Esophagus muscularis mucosa (tissue), 4 donors: ENCODE measurements around the gene CISD2. TPM values are rescaled to one million over a fixed set of nuclear protein-coding genes. Genes with fewer than 3 reads are reported as not detected.

Experiments
- DNase-seq: peaks from one replicate; pipeline ENCODE4 v3.0.0-alpha.2; 2017; ENCODE audit errors: extremely low spot score
- H3K27ac ChIP-seq, 4 donors: fragments of 200-600 bp; sonication (generic); replicated peaks in 1 of 4; 1 replicate in 3 of 4; 2 replicates in 1 of 4; pipeline ENCODE4 v1.5.1; 2016 to 2019; ENCODE audit warnings: mild to moderate bottlenecking in 1 of 4
- H3K27me3 ChIP-seq, 4 donors: fragments of 200-600 bp; sonication (generic); one replicate each; pipeline versions ENCODE4 v1.5.1 to v1.6.0; 2016 to 2019
- H3K36me3 ChIP-seq, 4 donors: fragments of 200-600 bp; sonication (generic); one replicate each; pipeline ENCODE4 v1.5.1; 2016 to 2019
- H3K4me1 ChIP-seq, 4 donors: fragments of 200-600 bp; sonication (generic); one replicate each; pipeline ENCODE4 v1.5.1; 2016 to 2019
- H3K4me3 ChIP-seq, 4 donors: fragments of 200-600 bp; sonication (generic); 1 replicate in 2 of 4; 2 replicates in 2 of 4; pipeline ENCODE4 v1.5.1; 2016 to 2019; ENCODE audit warnings: mild to moderate bottlenecking in 4 of 4, moderate library complexity in 1 of 4
- H3K9me3 ChIP-seq, 4 donors: fragments of 200-600 bp; sonication (generic); 1 replicate in 3 of 4; 2 replicates in 1 of 4; pipeline ENCODE4 v1.5.1; 2016 to 2019
- EP300 ChIP-seq: sonication (generic); formaldehyde crosslinking; IDR thresholded peaks from one replicate; pipeline ENCODE4 v1.6.1; 2017; ENCODE audit warnings: antibody characterized with exemption
- POLR2A ChIP-seq: fragments of 450-650 bp; IDR thresholded peaks from one replicate; pipeline ENCODE4 v1.6.1; 2017; ENCODE audit warnings: antibody characterized with exemption, moderate library complexity, mild to moderate bottlenecking, low read depth
- POLR2AphosphoS5 ChIP-seq, 2 donors: sonication (generic); formaldehyde crosslinking; IDR thresholded peaks; one replicate each; pipeline ENCODE4 v1.6.1; 2017; ENCODE audit warnings: antibody characterized with exemption in 2 of 2
- whole genome bisulfite sequencing: methylation state at CpG from one replicate; pipeline ENCODE4 v1.1.5; 2018; 5-methylcytosine and 5-hydroxymethylcytosine counted together
- intact Hi-C: fragments of 100-400 bp; cut with DNase I; formaldehyde crosslinking; loops from one replicate; pipeline ENCODE4 v1.15.1; 2023
- total RNA-seq, 4 donors: library from RNA; depleted of rRNA; stranded (reverse); fragments of >200 nt; gene quantifications; one replicate each; pipeline versions ENCODE4 v1.1.0 to v1.2.1, GENCODE V29; 2016
- TF ChIP-seq, protein P1 (sequence below), 3 experiments: fragments of 200-600 bp in 2 of 3; fragments of 450-650 bp in 1 of 3; sonication (generic) in 2 of 3; IDR thresholded peaks; one replicate each; pipeline ENCODE4 v1.5.1; 2017 to 2019; ENCODE audit warnings: antibody characterized with exemption in 3 of 3, mild to moderate bottlenecking in 2 of 3, moderate library complexity in 1 of 3

Gene CISD2
- total RNA-seq, 4 donors from 2014 or later, result 6.6 to 13.3 (median 10.3) TPM

DNA sequence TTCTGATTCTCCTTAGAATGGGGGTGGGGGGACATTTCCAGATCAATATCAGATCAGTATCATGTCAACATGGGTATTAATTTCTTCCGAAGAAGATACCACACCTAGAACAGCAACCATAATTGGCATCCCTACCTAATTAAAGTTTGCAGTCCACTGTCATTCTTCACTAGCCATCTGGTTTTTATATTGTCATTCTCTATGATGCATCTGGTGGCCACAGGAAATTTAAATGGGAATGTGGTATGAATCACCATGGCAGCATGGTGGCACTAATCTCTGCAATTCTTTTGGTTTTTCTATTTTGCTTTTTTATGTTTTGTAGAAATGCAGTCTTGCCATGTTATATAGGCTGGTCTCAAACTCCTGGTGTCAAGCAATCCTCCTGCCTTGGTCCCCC lies 24.9 kb upstream of the CISD2 start:
- no peak overlapping the region for H3K27ac ChIP-seq
- no peaks in the 10 kb centered on the region for H3K9me3 ChIP-seq
- H3K4me3 ChIP-seq, result no peak overlapping the region
- H3K4me1 ChIP-seq, result no peaks in the 10 kb centered on the region
- DNase-seq, result no peak
- TF ChIP-seq POLR2AphosphoS5 (IDR thresholded peaks at IDR 0.05), result no peak
- TF ChIP-seq EP300, result no peak
- no peak for TF ChIP-seq POLR2A
- TF ChIP-seq, protein P1, sequence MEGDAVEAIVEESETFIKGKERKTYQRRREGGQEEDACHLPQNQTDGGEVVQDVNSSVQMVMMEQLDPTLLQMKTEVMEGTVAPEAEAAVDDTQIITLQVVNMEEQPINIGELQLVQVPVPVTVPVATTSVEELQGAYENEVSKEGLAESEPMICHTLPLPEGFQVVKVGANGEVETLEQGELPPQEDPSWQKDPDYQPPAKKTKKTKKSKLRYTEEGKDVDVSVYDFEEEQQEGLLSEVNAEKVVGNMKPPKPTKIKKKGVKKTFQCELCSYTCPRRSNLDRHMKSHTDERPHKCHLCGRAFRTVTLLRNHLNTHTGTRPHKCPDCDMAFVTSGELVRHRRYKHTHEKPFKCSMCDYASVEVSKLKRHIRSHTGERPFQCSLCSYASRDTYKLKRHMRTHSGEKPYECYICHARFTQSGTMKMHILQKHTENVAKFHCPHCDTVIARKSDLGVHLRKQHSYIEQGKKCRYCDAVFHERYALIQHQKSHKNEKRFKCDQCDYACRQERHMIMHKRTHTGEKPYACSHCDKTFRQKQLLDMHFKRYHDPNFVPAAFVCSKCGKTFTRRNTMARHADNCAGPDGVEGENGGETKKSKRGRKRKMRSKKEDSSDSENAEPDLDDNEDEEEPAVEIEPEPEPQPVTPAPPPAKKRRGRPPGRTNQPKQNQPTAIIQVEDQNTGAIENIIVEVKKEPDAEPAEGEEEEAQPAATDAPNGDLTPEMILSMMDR (IDR thresholded peaks at IDR 0.05), result no peak
- H3K36me3 ChIP-seq, result peaks cover 0 to 4% (median 0%) of the 10 kb centered on the region in 4 donors
- intact Hi-C loops, result no loop called here
- WGBS, result 95% methylated on average over 1 of the region's 1 CpG
- no peaks in the 10 kb centered on the region for H3K27me3 ChIP-seq

GRCh38 chr4:102847687-102848086 lies 21.1 kb upstream of the CISD2 start:
- intact Hi-C loops, result no loop called here
- 97% methylated on average over 8 of the region's 8 CpGs for WGBS

GRCh38 chr4:102849579-102850104 lies 19.1 kb upstream of the CISD2 start:
- Histone ChIP-seq H3K4me3 (no peak overlapping the region), H3K27ac (no peak overlapping the region), H3K36me3 (no peaks in the 10 kb centered on the region), H3K27me3 (no peaks in the 10 kb centered on the region), H3K4me1 (no peaks in the 10 kb centered on the region), H3K9me3 (no peaks in the 10 kb centered on the region)
- DNase-seq, result no peak
- WGBS, result 83% methylated on average over 3 of the region's 3 CpGs
- intact Hi-C loops, result no loop called here
- TF ChIP-seq POLR2AphosphoS5 (IDR thresholded peaks at IDR 0.05) (no peak), POLR2A (no peak), EP300 (no peak)
- TF ChIP-seq, protein P1 (IDR thresholded peaks at IDR 0.05), result no peak

More at GRCh38 chr4:102847687-102848086, 21.1 kb upstream of the CISD2 start:
- no peak overlapping the region for H3K4me3 ChIP-seq
- H3K27me3 ChIP-seq, result no peaks in the 10 kb centered on the region
- no peaks in the 10 kb centered on the region for H3K4me1 ChIP-seq
- DNase-seq, result no peak
- no peak for TF ChIP-seq POLR2AphosphoS5 (IDR thresholded peaks at IDR 0.05)
- TF ChIP-seq POLR2A, result no peak
- TF ChIP-seq EP300, result no peak
- H3K9me3 ChIP-seq, result no peaks in the 10 kb centered on the region
- H3K27ac ChIP-seq, result no peak overlapping the region
- H3K36me3 ChIP-seq, result peaks cover 0 to 4% (median 0%) of the 10 kb centered on the region in 4 donors

DNA sequence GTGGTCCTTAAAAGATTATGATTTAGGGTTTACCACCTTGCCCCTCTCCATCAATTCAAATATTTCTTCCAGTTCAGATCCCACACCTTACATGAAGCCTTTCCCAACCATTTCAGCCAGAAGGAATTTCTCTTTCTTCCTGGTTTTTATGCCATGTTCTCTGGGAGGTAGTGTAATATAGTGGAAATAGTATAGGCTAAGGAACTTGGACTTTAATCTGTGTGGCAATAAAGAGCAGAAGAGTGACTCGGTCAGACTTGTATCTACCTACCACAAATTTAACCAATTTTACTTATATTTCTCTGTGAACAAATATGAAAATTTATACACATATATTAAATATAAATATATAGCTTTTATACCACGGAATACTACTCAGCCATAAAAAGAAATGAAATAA lies 18.4 kb upstream of the CISD2 start:
- intact Hi-C loops, result no loop called here
- no peak overlapping the region for H3K4me3 ChIP-seq
- WGBS, result 96% methylated on average over 2 of the region's 2 CpGs

DNA sequence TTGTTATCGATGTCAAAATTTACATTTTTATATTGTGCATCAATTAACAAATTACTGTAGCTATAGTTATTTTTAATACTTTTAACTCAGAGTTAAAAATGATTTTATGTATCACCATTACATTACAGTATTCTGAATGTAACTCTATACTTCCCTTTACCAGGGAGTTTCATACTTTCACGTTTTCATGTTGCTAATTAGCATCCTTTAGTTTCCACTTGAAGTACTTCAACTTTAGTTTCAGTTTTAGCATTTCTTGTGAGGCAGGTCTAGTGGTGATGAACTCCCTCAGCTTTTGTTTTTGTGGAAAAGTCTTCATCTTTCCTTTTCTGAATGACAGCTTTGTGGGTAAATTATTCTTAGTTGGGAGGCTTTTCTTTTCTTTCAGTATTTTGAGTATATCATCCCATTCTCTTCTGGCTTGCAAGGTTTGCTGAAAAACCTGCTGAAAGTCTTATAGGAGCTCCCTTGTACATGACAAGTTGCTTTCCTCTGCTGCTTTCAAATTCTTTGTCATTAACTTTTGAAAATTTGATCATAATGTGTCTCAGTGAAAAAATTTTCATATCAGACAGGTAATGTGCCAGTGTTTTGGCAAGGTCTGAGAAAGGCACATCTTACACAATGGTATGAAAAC lies 9.8 kb upstream of the CISD2 start:
- Histone ChIP-seq H3K9me3 (peaks cover 0 to 13% (median 8%) of the 10 kb centered on the region in 4 donors), H3K27me3 (no peaks in the 10 kb centered on the region), H3K27ac (no peak overlapping the region), H3K4me3 (no peak overlapping the region), H3K36me3 (no peaks in the 10 kb centered on the region), H3K4me1 (no peaks in the 10 kb centered on the region)
- DNase-seq, result no peak
- TF ChIP-seq, protein P1 (IDR thresholded peaks at IDR 0.05), result no peak
- TF ChIP-seq POLR2A (no peak), EP300 (no peak), POLR2AphosphoS5 (IDR thresholded peaks at IDR 0.05) (no peak)
- 89% methylated on average over 2 of the region's 2 CpGs for WGBS
- intact Hi-C loops, result no loop called here

More for the DNA sequence above, 18.4 kb upstream of the CISD2 start:
- no peak for DNase-seq
- TF ChIP-seq POLR2A, result no peak
- no peak for TF ChIP-seq POLR2AphosphoS5 (IDR thresholded peaks at IDR 0.05)
- TF ChIP-seq, protein P1 (IDR thresholded peaks at IDR 0.05), result no peak
- TF ChIP-seq EP300, result no peak
- Histone ChIP-seq H3K9me3 (no peaks in the 10 kb centered on the region), H3K36me3 (no peaks in the 10 kb centered on the region), H3K27me3 (no peaks in the 10 kb centered on the region), H3K27ac (no peak overlapping the region), H3K4me1 (no peaks in the 10 kb centered on the region)
